HCT116 (cell line): ENCODE results near the gene PLA2R1. TPM values are rescaled to one million over a fixed set of nuclear protein-coding genes. Genes with fewer than 3 reads are reported as not detected.

Source experiments
- ATAC-seq: fragments of 200-7000 bp; cut with Tn5 transposase; 2 replicates; pipeline ENCODE4 v1.9.1; 2020; ENCODE audit warnings: mild to moderate bottlenecking, moderate library complexity
- BruUV-seq: library from RNA; stranded (reverse); fragments of 400-500 nt; replicated peaks from 2 replicates; lab custom pipeline; 2021; lab: Mats Ljungman, UMichigan
- CTCF ChIA-PET: fragments of 300-600 bp; sonication (Branson Sonifier 250); formaldehyde crosslinking; loops from one replicate; lab custom pipeline; 2021; ENCODE audit warnings: antibody characterized with exemption; lab: Charles Lee
- POLR2A ChIA-PET: fragments of 300-600, 350-600 bp; sonication (Branson Sonifier 250); formaldehyde crosslinking; loops from one replicate; lab custom pipeline; 2021; ENCODE audit warnings: antibody characterized with exemption; lab: Charles Lee
- RAD21 ChIA-PET, 2 experiments: fragments of 300-600 bp; sonication (Branson Sonifier 250); formaldehyde crosslinking; loops; one replicate each; lab custom pipeline; 2023; ENCODE audit warnings: low total read pairs in 2 of 2; ENCODE audit not compliant: uncharacterized antibody in 2 of 2, unreplicated experiment in 2 of 2, low non-redundant PET in 1 of 2; lab: Charles Lee
- DNase-seq: peaks from one replicate; pipeline ENCODE4 v3.0.0-alpha.2; 2010; ENCODE audit warnings: low read depth, low spot score
- H2AFZ ChIP-seq: fragments of 200-600 bp; shearing (Covaris generic), sonication (generic); 2 replicates; pipeline ENCODE4 v1.6.1; 2017; ENCODE audit warnings: low read depth, mixed run types, mixed read lengths, antibody characterized with exemption, low read length; ENCODE audit not compliant: poor library complexity, severe bottlenecking
- H3K27ac ChIP-seq: 2 replicates; pipeline ENCODE4 v1.5.1; 2012; ENCODE audit warnings: low read depth, low read length
- H3K27me3 ChIP-seq: fragments of 200-600 bp; sonication (generic); 2 replicates; pipeline ENCODE4 v1.6.1; 2016; ENCODE audit warnings: mixed run types, low read length, mixed read lengths; ENCODE audit not compliant: insufficient read depth
- H3K36me3 ChIP-seq, 2 experiments: fragments of 200-500 bp in 1 of 2; fragments of 200-600 bp in 1 of 2; sonication (Bioruptor generic) in 1 of 2; sonication (generic) in 1 of 2; 2 replicates each; pipeline versions ENCODE4 v1.5.1 to v1.6.1; 2014 to 2016; ENCODE audit warnings: low read length in 2 of 2, inconsistent platforms in 1 of 2, mixed read lengths in 1 of 2, mixed run types in 1 of 2; ENCODE audit not compliant: insufficient read depth in 2 of 2, control insufficient read depth in 1 of 2
- H3K4me1 ChIP-seq, 2 experiments: fragments of 200-600 bp in 1 of 2; sonication (generic) in 1 of 2; 2 replicates each; pipeline versions ENCODE4 v1.5.1 to v1.6.1; 2012 to 2017; ENCODE audit warnings: low read length in 2 of 2, inconsistent platforms in 1 of 2, mild to moderate bottlenecking in 1 of 2, mixed read lengths in 1 of 2, mixed run types in 1 of 2, moderate library complexity in 1 of 2; ENCODE audit not compliant: insufficient read depth in 2 of 2, control insufficient read depth in 1 of 2
- H3K4me2 ChIP-seq: fragments of 200-600 bp; sonication (generic); 2 replicates; pipeline ENCODE4 v1.6.1; 2017; ENCODE audit warnings: mixed run types, low read length, mixed read lengths
- H3K4me3 ChIP-seq, 2 experiments: fragments of 200-600 bp in 1 of 2; sonication (generic) in 1 of 2; replicated peaks in 1 of 2; 2 replicates each; pipeline ENCODE4 v1.5.1; 2011 to 2016; ENCODE audit warnings: low read length in 2 of 2, control low read depth in 1 of 2, low read depth in 1 of 2, mild to moderate bottlenecking in 1 of 2, mixed read lengths in 1 of 2, mixed run types in 1 of 2
- H3K79me2 ChIP-seq: fragments of 200-600 bp; sonication (generic); 2 replicates; pipeline ENCODE4 v1.6.1; 2017; ENCODE audit warnings: mild to moderate bottlenecking, mixed run types, low read length, moderate library complexity, mixed read lengths; ENCODE audit not compliant: insufficient read depth
- H3K9ac ChIP-seq: fragments of 200-600 bp; sonication (generic); 2 replicates; pipeline ENCODE4 v1.6.1; 2016; ENCODE audit warnings: low read length, mixed read lengths
- H3K9me2 ChIP-seq: fragments of 200-600 bp; sonication (generic), shearing (Covaris generic); 2 replicates; pipeline ENCODE4 v1.6.1; 2017; ENCODE audit warnings: mixed run types, mild to moderate bottlenecking, moderate library complexity; ENCODE audit not compliant: insufficient read depth
- H3K9me3 ChIP-seq, 2 experiments: fragments of 200-500 bp in 1 of 2; fragments of 200-600 bp in 1 of 2; sonication (Bioruptor generic) in 1 of 2; sonication (generic) in 1 of 2; 2 replicates each; pipeline ENCODE4 v1.6.1; 2014 to 2017; ENCODE audit warnings: low read length in 2 of 2, mixed read lengths in 2 of 2, inconsistent platforms in 1 of 2, low read depth in 1 of 2, mild to moderate bottlenecking in 1 of 2, mixed run types in 1 of 2, moderate library complexity in 1 of 2; ENCODE audit not compliant: control insufficient read depth in 1 of 2, insufficient read depth in 1 of 2
- H4K20me1 ChIP-seq: fragments of 200-600 bp; sonication (generic), shearing (Covaris generic); 2 replicates; pipeline ENCODE4 v1.6.1; 2017; ENCODE audit warnings: mixed run types, mild to moderate bottlenecking, moderate library complexity; ENCODE audit not compliant: insufficient read depth
- CEBPB ChIP-seq: IDR thresholded peaks from 2 replicates; pipeline ENCODE4 v1.6.1; 2012; ENCODE audit warnings: low read depth
- CTCF ChIP-seq, 3 experiments: fragments of 200-600 bp in 1 of 3; sonication (generic) in 1 of 3; IDR thresholded peaks in 2 of 3; conservative IDR thresholded peaks in 1 of 3; 2 replicates each; pipeline ENCODE4 v1.5.1; 2012 to 2017; ENCODE audit warnings: low read depth in 2 of 3, low read length in 2 of 3, antibody characterized with exemption in 1 of 3, borderline replicate concordance in 1 of 3, control low read depth in 1 of 3, mild to moderate bottlenecking in 1 of 3, mixed read lengths in 1 of 3, mixed run types in 1 of 3, moderate library complexity in 1 of 3; ENCODE audit not compliant: insufficient read depth in 1 of 3
- ELF1 ChIP-seq: IDR thresholded peaks from 2 replicates; pipeline ENCODE4 v1.6.1; 2012; ENCODE audit warnings: low read depth, borderline replicate concordance
- EZH2phosphoT487 ChIP-seq: fragments of 200-600 bp; IDR thresholded peaks from 2 replicates; pipeline ENCODE4 v1.6.1; 2018; ENCODE audit warnings: antibody characterized with exemption, borderline replicate concordance
- JUND ChIP-seq: IDR thresholded peaks from 2 replicates; pipeline ENCODE4 v1.6.1; 2012
- POLR2A ChIP-seq: IDR thresholded peaks from 2 replicates; pipeline ENCODE4 v1.7.0; 2011; ENCODE audit warnings: borderline replicate concordance; ENCODE audit not compliant: insufficient read depth, insufficient read length; ENCODE audit errors: extremely low read depth
- POLR2AphosphoS5 ChIP-seq: IDR thresholded peaks from 2 replicates; pipeline ENCODE4 v1.6.1; 2011; ENCODE audit warnings: mild to moderate bottlenecking, low read depth, low read length, moderate library complexity
- REST ChIP-seq: IDR thresholded peaks from 2 replicates; pipeline ENCODE4 v1.6.1; 2012; ENCODE audit warnings: low read depth
- SIN3A ChIP-seq: IDR thresholded peaks from 2 replicates; pipeline ENCODE4 v1.6.1; 2012; ENCODE audit warnings: low read depth
- SP1 ChIP-seq: IDR thresholded peaks from 2 replicates; pipeline ENCODE4 v1.6.1; 2012; ENCODE audit warnings: low read depth
- SRF ChIP-seq: IDR thresholded peaks from 2 replicates; pipeline ENCODE4 v1.6.1; 2012; ENCODE audit warnings: low read depth
- TCF7L2 ChIP-seq: IDR thresholded peaks from 2 replicates; pipeline ENCODE4 v1.7.0; 2011; ENCODE audit warnings: borderline replicate concordance, inconsistent platforms; ENCODE audit not compliant: insufficient read depth, insufficient read length; ENCODE audit errors: extremely low read depth
- YY1 ChIP-seq: IDR thresholded peaks from 2 replicates; pipeline ENCODE4 v1.6.1; 2011; ENCODE audit warnings: low read length, low read depth, moderate library complexity, mild to moderate bottlenecking; ENCODE audit not compliant: insufficient replicate concordance; ENCODE audit errors: extremely low read depth
- ZFX ChIP-seq: fragments of 450-650 bp; IDR thresholded peaks from 2 replicates; pipeline ENCODE4 v1.6.1; 2017
- intact Hi-C: fragments of 100-400 bp; cut with micrococcal nuclease; formaldehyde crosslinking; loops from 2 replicates; pipeline ENCODE4 v1.10.0; 2022
- total RNA-seq: library from RNA; stranded (reverse); gene quantifications from one replicate; pipeline ENCODE4 v1.2.1, GENCODE V29; 2021; ENCODE audit not compliant: unreplicated experiment
- TF ChIP-seq, protein P1 (sequence below): IDR thresholded peaks from 2 replicates; pipeline ENCODE4 v1.6.1; 2011; ENCODE audit warnings: mild to moderate bottlenecking, low read length, moderate library complexity; ENCODE audit not compliant: insufficient replicate concordance; ENCODE audit errors: extremely low read depth
- TF ChIP-seq, protein P2 (sequence below): IDR thresholded peaks from 2 replicates; pipeline ENCODE4 v1.6.1; 2012

Gene PLA2R1
- total RNA-seq, 1 experiment from 2014 or later: 0.34 TPM

- Histone ChIP-seq H3K9ac (no peak overlapping the region), H3K9me2 (no peaks in the 10 kb centered on the region), H3K4me3 (no peak overlapping the region), H3K27ac (no peak overlapping the region), H4K20me1 (no peaks in the 10 kb centered on the region), H2AFZ (no peak overlapping the region), H3K4me2 (no peak overlapping the region), H3K36me3 (no peaks in the 10 kb centered on the region), H3K9me3 (no peaks in the 10 kb centered on the region), H3K4me1 (no peaks in the 10 kb centered on the region), H3K27me3 (no peaks in the 10 kb centered on the region), H3K79me2 (no peaks in the 10 kb centered on the region)
- no peak for TF ChIP-seq SIN3A
- TF ChIP-seq, protein P1, sequence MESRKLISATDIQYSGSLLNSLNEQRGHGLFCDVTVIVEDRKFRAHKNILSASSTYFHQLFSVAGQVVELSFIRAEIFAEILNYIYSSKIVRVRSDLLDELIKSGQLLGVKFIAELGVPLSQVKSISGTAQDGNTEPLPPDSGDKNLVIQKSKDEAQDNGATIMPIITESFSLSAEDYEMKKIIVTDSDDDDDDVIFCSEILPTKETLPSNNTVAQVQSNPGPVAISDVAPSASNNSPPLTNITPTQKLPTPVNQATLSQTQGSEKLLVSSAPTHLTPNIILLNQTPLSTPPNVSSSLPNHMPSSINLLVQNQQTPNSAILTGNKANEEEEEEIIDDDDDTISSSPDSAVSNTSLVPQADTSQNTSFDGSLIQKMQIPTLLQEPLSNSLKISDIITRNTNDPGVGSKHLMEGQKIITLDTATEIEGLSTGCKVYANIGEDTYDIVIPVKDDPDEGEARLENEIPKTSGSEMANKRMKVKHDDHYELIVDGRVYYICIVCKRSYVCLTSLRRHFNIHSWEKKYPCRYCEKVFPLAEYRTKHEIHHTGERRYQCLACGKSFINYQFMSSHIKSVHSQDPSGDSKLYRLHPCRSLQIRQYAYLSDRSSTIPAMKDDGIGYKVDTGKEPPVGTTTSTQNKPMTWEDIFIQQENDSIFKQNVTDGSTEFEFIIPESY: no peak
- no peak for TF ChIP-seq REST
- no peak for TF ChIP-seq ELF1
- TF ChIP-seq POLR2A: no peak
- TF ChIP-seq SRF: no peak
- TF ChIP-seq CEBPB: no peak
- no peak for TF ChIP-seq POLR2AphosphoS5
- TF ChIP-seq TCF7L2: no peak
- TF ChIP-seq, protein P2, sequence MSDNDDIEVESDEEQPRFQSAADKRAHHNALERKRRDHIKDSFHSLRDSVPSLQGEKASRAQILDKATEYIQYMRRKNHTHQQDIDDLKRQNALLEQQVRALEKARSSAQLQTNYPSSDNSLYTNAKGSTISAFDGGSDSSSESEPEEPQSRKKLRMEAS: no peak
- TF ChIP-seq JUND: no peak
- no peak for TF ChIP-seq CTCF (IDR thresholded peaks at IDR 0.05 in 2 of 3, conservative IDR thresholded peaks at IDR 0.05 in 1 of 3; ENCODE audit: borderline replicate concordance in 1 of 3, insufficient read depth in 1 of 3, low read depth in 2 of 3, low read length in 2 of 3)
- TF ChIP-seq EZH2phosphoT487: no peak
- TF ChIP-seq ZFX: no peak
- no peak for TF ChIP-seq YY1
- no peak for TF ChIP-seq SP1
- RAD21 ChIA-PET: no interaction called here
- no TSS peak for BruUV-seq
- ATAC-seq: no peak
- intact Hi-C loops: no loop called here
- DNase-seq: no peak
- POLR2A ChIA-PET: no interaction called here
- CTCF ChIA-PET: no interaction called here
These were observed 33.8 kb downstream of the PLA2R1 start for GRCh38 chr2:160028431-160029269.
